ENCODE results near the gene CYBA.
"Not testable (repeated sequence)": the region's sequence is repeated elsewhere in the genome, so short reads cannot be mapped to it uniquely, and the experiment has no call there.

Gene CYBA

GRCh38 chr16:88626646-88627045 is 24.2 kb downstream of the CYBA start:
- FAIRE-seq = no peak

GRCh38 chr16:88624977-88625576 is 25.8 kb downstream of the CYBA start:
- no peak for FAIRE-seq

GRCh38 chr16:88624481-88624880 is 26.4 kb downstream of the CYBA start:
- no peak for FAIRE-seq

- no peak for FAIRE-seq
These were observed 27.0 kb downstream of the CYBA start for GRCh38 chr16:88623858-88624257.

- no peak for FAIRE-seq
These were observed 28.0 kb downstream of the CYBA start for GRCh38 chr16:88622866-88623265.

- FAIRE-seq = no peak
These were observed 28.7 kb downstream of the CYBA start for GRCh38 chr16:88622125-88622524.

- FAIRE-seq = no peak
These were observed 30.7 kb downstream of the CYBA start for GRCh38 chr16:88619859-88620815.

GRCh38 chr16:88618956-88619667 is 31.7 kb downstream of the CYBA start:
- no peak for FAIRE-seq

- no peak for FAIRE-seq
These were observed 32.5 kb downstream of the CYBA start for GRCh38 chr16:88618182-88618955.

GRCh38 chr16:88617268-88618031 is 33.4 kb downstream of the CYBA start:
- FAIRE-seq = no peak

- FAIRE-seq = no peak
These were observed 34.1 kb downstream of the CYBA start for GRCh38 chr16:88616736-88617135.

GRCh38 chr16:88616320-88616719 is 34.5 kb downstream of the CYBA start:
- no peak for FAIRE-seq

GRCh38 chr16:88614818-88615580 is 35.9 kb downstream of the CYBA start:
- no peak for FAIRE-seq

GRCh38 chr16:88613911-88614817 is 36.7 kb downstream of the CYBA start:
- FAIRE-seq = no peak

GRCh38 chr16:88613293-88613692 is 37.6 kb downstream of the CYBA start:
- FAIRE-seq = no peak

GRCh38 chr16:88610909-88611812 is 39.7 kb downstream of the CYBA start:
- FAIRE-seq = no peak

GRCh38 chr16:88610080-88610479 is 40.8 kb downstream of the CYBA start:
- no peak for FAIRE-seq

- FAIRE-seq = not testable (repeated sequence)
These were observed 41.4 kb downstream of the CYBA start for GRCh38 chr16:88609426-88609825.

GRCh38 chr16:88608076-88608475 is 42.8 kb downstream of the CYBA start:
- FAIRE-seq = no peak

All from islet of Langerhans (tissue), 1 donor.